Measurements from ENCODE around the gene DMXL2. TPM values are rescaled to one million over a fixed set of nuclear protein-coding genes. Genes with fewer than 3 reads are reported as not detected.
"Not testable (repeated sequence)": the region's sequence is repeated elsewhere in the genome, so short reads cannot be mapped to it uniquely, and the experiment has no call there.

DMXL2 gene
- total RNA-seq, 1 donor from 2014 or later = 20.7 TPM

DNA sequence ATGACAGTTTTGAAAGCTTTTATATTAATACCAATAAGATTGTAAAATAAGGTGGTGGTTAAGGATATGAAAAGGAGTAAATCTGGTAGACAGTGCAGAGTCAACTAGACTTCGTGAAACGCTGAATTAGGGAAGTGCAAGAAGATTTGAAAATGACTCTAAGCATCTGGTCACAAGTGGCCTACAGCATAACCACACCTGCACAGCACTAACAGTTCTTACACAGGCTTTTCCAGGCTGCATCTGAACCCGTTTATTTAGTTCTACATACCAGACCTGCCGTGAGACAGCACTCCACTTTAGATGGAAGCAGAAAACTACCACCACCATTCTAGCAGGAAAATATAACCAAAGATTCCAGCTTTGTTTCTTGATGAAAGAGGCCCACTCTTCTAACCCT is 1.9 kb downstream of the DMXL2 start:
- H3K27ac Mint-ChIP-seq (ENCODE audit: unreplicated experiment) = peak overlapping the region; percentile 76
- no peaks in the 10 kb centered on the region for H3K9me3 Mint-ChIP-seq (ENCODE audit: low read depth)
- peaks cover 31% of the 10 kb centered on the region for H3K4me1 Mint-ChIP-seq (ENCODE audit: low read depth)
- no peaks in the 10 kb centered on the region for H3K36me3 Mint-ChIP-seq (ENCODE audit: low read depth)
- TF ChIP-seq CTCF (IDR thresholded peaks at IDR 0.05) = no peak
- H3K4me3 Mint-ChIP-seq (ENCODE audit: unreplicated experiment) = peak overlapping the region; percentile 86
- no peak for DNase-seq (ENCODE audit: low spot score)
- peaks cover under 1% of the 10 kb centered on the region for H3K27me3 Mint-ChIP-seq (ENCODE audit: low read depth)

- H3K27ac Mint-ChIP-seq (ENCODE audit: unreplicated experiment) = no peak overlapping the region
- TF ChIP-seq CTCF (IDR thresholded peaks at IDR 0.05) = no peak
- H3K9me3 Mint-ChIP-seq (ENCODE audit: low read depth) = no peaks in the 10 kb centered on the region
- H3K4me1 Mint-ChIP-seq (ENCODE audit: low read depth) = peaks cover 31% of the 10 kb centered on the region
- H3K36me3 Mint-ChIP-seq (ENCODE audit: low read depth) = no peaks in the 10 kb centered on the region
- DNase-seq (ENCODE audit: low spot score) = no peak
- H3K27me3 Mint-ChIP-seq (ENCODE audit: low read depth) = no peaks in the 10 kb centered on the region
- H3K4me3 Mint-ChIP-seq (ENCODE audit: unreplicated experiment) = no peak overlapping the region
Observed at GRCh38 chr15:51620122-51620521, 2.4 kb downstream of the DMXL2 start.

DNA sequence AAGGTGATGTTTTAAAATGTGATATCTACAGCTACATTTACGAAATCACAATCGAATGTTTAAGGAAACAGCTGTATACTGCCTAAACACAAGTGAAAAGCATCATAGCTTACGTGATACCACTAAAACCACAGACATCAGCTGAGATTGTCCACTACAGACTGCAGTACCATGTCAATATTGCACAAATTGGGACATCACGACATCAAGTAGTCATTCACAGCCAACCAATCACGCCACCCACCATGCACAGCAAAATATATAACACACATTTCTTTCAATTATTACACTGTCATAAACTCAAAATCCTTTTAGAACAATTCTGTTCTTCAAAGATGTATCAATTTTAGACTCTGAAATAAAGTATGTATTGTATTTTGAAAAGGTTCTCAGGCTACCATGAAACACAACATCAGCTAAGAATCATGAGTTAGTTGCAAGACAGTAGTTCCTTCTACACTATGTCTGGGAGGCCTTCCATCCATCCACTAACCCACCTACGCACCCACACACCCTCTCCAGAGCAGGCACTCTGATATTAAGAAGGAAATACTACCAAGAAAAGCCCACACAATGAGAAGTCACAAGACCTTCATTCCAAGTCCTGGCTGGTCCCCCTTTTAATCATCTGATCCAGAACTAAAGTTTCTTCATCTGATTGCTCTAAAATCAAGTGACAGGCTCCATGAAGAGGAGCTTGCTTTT is 3.1 kb downstream of the DMXL2 start:
- no peak for TF ChIP-seq CTCF (IDR thresholded peaks at IDR 0.05)
- H3K27me3 Mint-ChIP-seq (ENCODE audit: low read depth) = no peaks in the 10 kb centered on the region
- no peak for DNase-seq (ENCODE audit: low spot score)
- no peak overlapping the region for H3K27ac Mint-ChIP-seq (ENCODE audit: unreplicated experiment)
- H3K4me3 Mint-ChIP-seq (ENCODE audit: unreplicated experiment) = no peak overlapping the region
- H3K36me3 Mint-ChIP-seq (ENCODE audit: low read depth) = no peaks in the 10 kb centered on the region
- H3K4me1 Mint-ChIP-seq (ENCODE audit: low read depth) = peaks cover 31% of the 10 kb centered on the region
- H3K9me3 Mint-ChIP-seq (ENCODE audit: low read depth) = no peaks in the 10 kb centered on the region

DNA sequence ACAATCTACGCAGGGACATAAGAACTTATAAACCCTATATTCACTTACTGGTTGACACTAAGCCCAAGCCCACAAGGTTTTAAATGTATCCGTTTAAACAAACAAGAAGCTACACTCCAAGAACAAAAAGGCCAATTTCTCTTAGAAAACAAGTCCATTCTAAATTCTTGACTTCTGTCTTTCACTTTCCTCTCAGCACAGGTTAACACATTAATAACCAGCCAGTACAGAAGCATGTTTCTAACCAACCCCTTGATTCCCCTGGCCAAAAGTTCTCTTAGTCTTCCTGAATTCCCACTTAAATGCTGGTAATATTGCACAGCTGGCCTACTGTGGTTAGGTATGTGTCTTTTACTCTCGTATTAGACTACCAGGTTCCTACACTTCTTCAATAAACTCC is 4.7 kb downstream of the DMXL2 start:
- H3K9me3 Mint-ChIP-seq (ENCODE audit: low read depth) = peaks cover 2% of the 10 kb centered on the region
- peaks cover 27% of the 10 kb centered on the region for H3K4me1 Mint-ChIP-seq (ENCODE audit: low read depth)
- TF ChIP-seq CTCF (IDR thresholded peaks at IDR 0.05) = no peak
- H3K36me3 Mint-ChIP-seq (ENCODE audit: low read depth) = no peaks in the 10 kb centered on the region
- H3K4me3 Mint-ChIP-seq (ENCODE audit: unreplicated experiment) = no peak overlapping the region
- H3K27ac Mint-ChIP-seq (ENCODE audit: unreplicated experiment) = no peak overlapping the region
- no peaks in the 10 kb centered on the region for H3K27me3 Mint-ChIP-seq (ENCODE audit: low read depth)
- no peak for DNase-seq (ENCODE audit: low spot score)

- no peak for TF ChIP-seq CTCF (IDR thresholded peaks at IDR 0.05)
- DNase-seq (ENCODE audit: low spot score) = no peak
- peaks cover 1% of the 10 kb centered on the region for H3K4me1 Mint-ChIP-seq (ENCODE audit: low read depth)
- H3K4me3 Mint-ChIP-seq (ENCODE audit: unreplicated experiment) = no peak overlapping the region
- peaks cover 5% of the 10 kb centered on the region for H3K9me3 Mint-ChIP-seq (ENCODE audit: low read depth)
- H3K36me3 Mint-ChIP-seq (ENCODE audit: low read depth) = no peaks in the 10 kb centered on the region
- no peaks in the 10 kb centered on the region for H3K27me3 Mint-ChIP-seq (ENCODE audit: low read depth)
- H3K27ac Mint-ChIP-seq (ENCODE audit: unreplicated experiment) = no peak overlapping the region
Observed at GRCh38 chr15:51613951-51614350, 8.6 kb downstream of the DMXL2 start.

GRCh38 chr15:51612669-51613068 is 9.9 kb downstream of the DMXL2 start:
- not testable (repeated sequence) for H3K9me3 Mint-ChIP-seq (ENCODE audit: low read depth); H3K4me1 Mint-ChIP-seq (ENCODE audit: low read depth); H3K27me3 Mint-ChIP-seq (ENCODE audit: low read depth); H3K27ac Mint-ChIP-seq (ENCODE audit: unreplicated experiment); H3K36me3 Mint-ChIP-seq (ENCODE audit: low read depth); DNase-seq (ENCODE audit: low spot score); H3K4me3 Mint-ChIP-seq (ENCODE audit: unreplicated experiment)

- H3K4me3 Mint-ChIP-seq (ENCODE audit: unreplicated experiment) = peak overlapping the region; percentile 67
- peak overlapping the region; percentile 82 for H3K27ac Mint-ChIP-seq (ENCODE audit: unreplicated experiment)
- not testable (repeated sequence) for H3K9me3 Mint-ChIP-seq (ENCODE audit: low read depth); H3K27me3 Mint-ChIP-seq (ENCODE audit: low read depth); H3K36me3 Mint-ChIP-seq (ENCODE audit: low read depth); DNase-seq (ENCODE audit: low spot score)
- peaks cover 35% of the 10 kb centered on the region for H3K4me1 Mint-ChIP-seq (ENCODE audit: low read depth)
Observed at GRCh38 chr15:51603462-51603948, 19.1 kb downstream of the DMXL2 start.
